Transverse colon (tissue), 4 donors: ENCODE measurements around the gene FOXL1.

Source experiments
- CTCF ChIP-seq, 5 experiments: fragments of 200-600 bp in 3 of 5; fragments of 450-650 bp in 2 of 5; sonication (generic) in 3 of 5; IDR thresholded peaks; 1 replicate in 2 of 5; 2 replicates in 3 of 5; pipeline ENCODE4 v1.5.1; 2016 to 2017; ENCODE audit warnings: antibody characterized with exemption in 5 of 5, inconsistent platforms in 3 of 5, mild to moderate bottlenecking in 2 of 5, moderate library complexity in 1 of 5
- EP300 ChIP-seq: sonication (generic); formaldehyde crosslinking; IDR thresholded peaks from one replicate; pipeline ENCODE4 v1.6.1; 2017; ENCODE audit warnings: antibody characterized with exemption, low read depth
- POLR2A ChIP-seq: fragments of 450-650 bp; IDR thresholded peaks from one replicate; pipeline ENCODE4 v1.6.1; 2016; ENCODE audit warnings: antibody characterized with exemption, mild to moderate bottlenecking, moderate library complexity
- POLR2AphosphoS5 ChIP-seq, 3 donors: sonication (generic); formaldehyde crosslinking; IDR thresholded peaks; one replicate each; pipeline ENCODE4 v1.6.1; 2016; ENCODE audit warnings: antibody characterized with exemption in 3 of 3

GRCh38 chr16:86605950-86606349 lies 27.6 kb downstream of the FOXL1 start:
- TF ChIP-seq CTCF (IDR thresholded peaks at IDR 0.05) (no peak), POLR2A (no peak), POLR2AphosphoS5 (IDR thresholded peaks at IDR 0.05) (no peak), EP300 (no peak)
